Mucosa of gallbladder (tissue), 1 donor: ENCODE results near the gene USP16. TPM values are rescaled to one million over a fixed set of nuclear protein-coding genes. Genes with fewer than 3 reads are reported as not detected.

ENCODE experiments used
- DNase-seq: peaks from one replicate; pipeline ENCODE4 v3.0.0-alpha.2; 2020; ENCODE audit warnings: low spot score
- total RNA-seq: library from RNA; stranded (reverse); gene quantifications from one replicate; pipeline ENCODE4 v1.2.1, GENCODE V29; 2021
- donor health status: DM: no; HTN: no; CAD: no.

Gene USP16
- total RNA-seq, 1 donor from 2014 or later: 29.1 TPM

GRCh38 chr21:29033301-29033700 is 8.8 kb downstream of the USP16 start:
- no peak for DNase-seq

DNA sequence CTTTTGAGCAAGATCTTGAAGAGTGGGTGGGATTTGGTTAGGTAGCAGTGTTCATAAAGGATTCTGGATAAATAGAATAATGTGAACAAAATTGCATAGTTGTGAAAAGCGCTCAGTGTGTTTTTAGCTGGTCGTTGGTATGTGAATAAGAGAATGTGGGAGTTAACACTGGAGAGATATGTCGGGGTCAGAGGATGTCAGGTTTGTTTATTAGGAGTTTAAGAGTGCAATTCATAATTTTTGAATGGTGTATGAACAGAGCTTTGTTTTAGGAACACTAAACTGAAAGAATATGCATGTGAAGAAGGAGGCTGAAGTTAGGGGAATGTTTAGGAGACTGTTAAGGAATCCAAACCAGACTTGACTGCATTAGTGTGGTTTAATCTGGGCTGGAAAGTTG is 9.4 kb downstream of the USP16 start:
- DNase-seq: no peak

- no peak for DNase-seq
Observed at GRCh38 chr21:29034678-29035077, 10.2 kb downstream of the USP16 start.

DNA sequence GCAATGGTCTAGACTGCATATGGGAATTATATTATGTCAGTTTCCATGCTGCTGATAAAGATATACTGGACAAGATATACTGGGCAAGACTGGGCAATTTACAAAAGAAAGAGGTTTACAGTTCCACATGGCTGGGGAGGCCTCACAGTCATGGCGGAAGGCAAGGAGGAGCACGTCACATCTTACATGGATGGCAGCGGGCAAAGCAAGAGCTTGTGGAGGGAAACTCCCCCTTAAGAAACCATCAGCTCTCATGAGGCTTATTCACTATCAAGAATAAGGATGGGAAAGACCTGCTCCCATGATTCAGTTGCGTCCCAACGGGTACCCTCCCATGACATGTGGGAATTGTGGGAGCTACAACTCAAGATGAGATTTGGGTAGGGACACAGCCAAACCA is 27.8 kb downstream of the USP16 start:
- no peak for DNase-seq

GRCh38 chr21:29053011-29053553 is 28.6 kb downstream of the USP16 start:
- no peak for DNase-seq

GRCh38 chr21:29053656-29054055 is 29.2 kb downstream of the USP16 start:
- DNase-seq: no peak

- DNase-seq: no peak
Observed at GRCh38 chr21:29055080-29055479, 30.6 kb downstream of the USP16 start.

- DNase-seq: no peak
Observed at GRCh38 chr21:29056005-29056404, 31.5 kb downstream of the USP16 start.

- no peak for DNase-seq
Observed at GRCh38 chr21:29056538-29057050, 32.1 kb downstream of the USP16 start.

DNA sequence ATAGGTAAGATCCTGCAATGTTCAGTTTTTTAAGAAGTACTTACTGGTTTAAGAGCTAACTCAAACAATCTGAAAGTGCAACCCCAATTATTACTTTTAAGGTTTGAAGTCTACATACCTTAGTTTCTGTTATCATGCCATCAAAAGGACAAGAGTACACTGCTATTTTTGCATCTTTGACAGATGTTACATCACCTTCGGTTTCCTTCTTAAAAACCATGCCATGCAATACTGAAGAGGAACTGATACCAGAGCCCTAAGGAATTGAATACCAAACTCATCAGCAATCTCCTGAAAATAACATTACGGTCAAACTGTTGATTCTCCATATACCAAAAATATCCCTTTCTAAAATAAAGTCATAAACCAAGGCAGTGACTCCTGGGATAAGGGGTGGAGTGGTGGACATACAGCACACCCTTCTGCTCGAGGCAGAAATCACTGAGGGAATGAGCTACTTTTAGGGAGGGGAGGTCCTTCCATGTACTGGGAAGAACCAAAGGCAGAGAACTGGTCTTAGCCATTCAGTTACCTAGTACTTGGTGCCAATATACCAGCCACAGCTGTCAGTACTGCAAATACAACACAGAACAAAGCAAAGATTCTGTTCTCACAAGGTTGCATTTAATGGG is 40.5 kb downstream of the USP16 start:
- no peak for DNase-seq

DNA sequence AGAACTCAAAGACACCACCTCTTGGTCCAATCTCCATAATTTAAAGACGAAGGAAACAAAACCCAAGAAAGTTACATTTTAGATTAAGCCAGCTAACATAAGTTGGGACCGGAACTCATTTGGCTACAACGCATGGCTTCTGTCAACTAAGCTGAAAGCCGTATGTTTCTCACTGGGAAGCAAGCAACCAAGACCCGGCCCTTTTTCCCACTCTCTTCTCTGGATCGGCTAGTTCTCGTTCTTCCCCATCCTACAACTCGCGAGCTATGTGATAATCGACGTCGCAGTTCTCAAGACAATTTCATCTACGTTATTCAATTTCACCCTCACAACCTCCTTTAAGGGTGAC is 48.4 kb downstream of the USP16 start:
- no peak for DNase-seq

DNA sequence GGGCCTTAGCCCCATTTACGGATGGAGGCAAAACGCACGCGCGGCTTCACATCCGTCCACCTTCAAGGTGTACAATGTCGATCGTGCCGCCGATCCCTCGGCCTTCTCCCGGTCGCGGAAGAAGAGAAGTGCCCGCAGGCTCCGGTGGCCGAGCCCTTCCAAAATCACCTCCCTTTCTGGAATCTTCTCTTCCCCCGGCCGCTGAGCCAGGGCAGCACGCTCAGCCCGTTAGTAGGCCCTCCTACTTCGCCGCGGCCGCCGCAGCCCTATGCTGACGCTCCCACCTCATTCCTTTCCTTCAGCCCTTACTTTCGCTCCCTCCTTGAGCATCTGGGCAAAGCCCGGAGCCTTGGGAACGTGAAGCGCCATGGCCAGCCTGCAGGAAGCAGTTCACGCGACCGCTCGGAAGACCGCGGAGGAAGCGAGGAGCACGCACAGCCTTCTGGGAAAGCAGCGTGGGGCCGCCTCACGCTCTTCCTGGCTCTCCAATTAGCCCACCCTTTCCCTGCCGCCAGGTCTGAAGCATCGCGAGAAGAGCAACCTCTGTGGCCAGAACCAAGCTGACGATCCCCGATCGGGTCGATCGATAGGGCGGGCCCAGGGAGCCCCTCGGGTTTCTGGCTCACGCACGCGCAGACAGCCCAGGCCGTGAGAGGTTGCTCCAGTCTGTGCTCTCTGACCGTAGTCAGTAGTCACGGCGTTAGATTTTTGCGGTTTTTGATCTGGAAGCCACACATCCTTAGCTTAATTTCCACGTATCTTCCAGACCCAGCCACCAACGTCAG is 48.9 kb downstream of the USP16 start, which contains the start of gene CCT8:
CCT8 (minus strand) TSS at position 427 of the 785 bp plus-strand sequence; CDS start at position 369, 58 bp downstream.
- DNase-seq: peak; percentile 100

GRCh38 chr21:29074007-29074376 is 49.5 kb downstream of the USP16 start:
- DNase-seq: no peak

DNA sequence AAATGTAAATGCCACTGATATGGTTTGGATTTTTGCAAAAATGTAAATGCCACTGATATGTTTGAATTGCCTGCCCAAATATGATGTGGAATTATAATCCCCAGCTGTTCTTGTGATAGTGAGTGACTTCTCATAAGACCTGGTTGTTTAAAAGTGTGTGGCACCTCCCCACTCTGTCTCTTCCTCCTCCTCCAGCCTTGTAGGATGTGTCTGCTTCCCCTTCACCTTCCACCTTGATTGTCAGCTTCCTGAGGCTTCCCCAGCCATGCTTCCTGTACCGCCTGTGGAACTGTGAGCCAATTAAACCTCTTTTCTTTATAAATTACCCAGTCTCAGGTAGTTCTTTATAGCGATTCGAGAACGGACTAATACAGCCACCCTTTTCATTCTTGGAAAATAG is 50.3 kb downstream of the USP16 start:
- DNase-seq: no peak

- DNase-seq: no peak
Observed at GRCh38 chr21:29075706-29076466, 51.4 kb downstream of the USP16 start.

GRCh38 chr21:29076731-29077640 is 52.5 kb downstream of the USP16 start:
- peak; percentile 84 for DNase-seq

DNA sequence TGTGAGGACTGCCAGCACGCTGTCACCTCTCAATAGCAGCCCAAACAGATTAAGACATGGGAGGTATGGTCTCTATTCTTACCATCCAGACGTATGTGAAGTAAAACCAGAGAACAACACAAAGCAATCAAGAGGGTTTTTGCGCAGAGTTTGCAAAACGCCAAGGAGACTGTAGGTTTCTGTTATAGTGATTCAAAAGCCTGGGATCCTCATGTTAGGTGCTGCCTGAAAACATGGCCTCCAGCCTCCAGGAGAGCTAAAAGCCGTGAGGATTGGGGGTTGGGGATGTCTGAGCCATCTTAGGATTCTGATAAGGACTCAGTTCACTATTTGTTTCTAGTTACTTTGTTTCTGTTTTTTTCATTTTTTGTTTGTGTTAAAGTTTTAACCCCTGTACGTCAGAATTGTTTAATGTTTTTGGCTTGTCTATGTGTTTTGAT is 53.2 kb downstream of the USP16 start:
- peak; percentile 34 for DNase-seq

DNA sequence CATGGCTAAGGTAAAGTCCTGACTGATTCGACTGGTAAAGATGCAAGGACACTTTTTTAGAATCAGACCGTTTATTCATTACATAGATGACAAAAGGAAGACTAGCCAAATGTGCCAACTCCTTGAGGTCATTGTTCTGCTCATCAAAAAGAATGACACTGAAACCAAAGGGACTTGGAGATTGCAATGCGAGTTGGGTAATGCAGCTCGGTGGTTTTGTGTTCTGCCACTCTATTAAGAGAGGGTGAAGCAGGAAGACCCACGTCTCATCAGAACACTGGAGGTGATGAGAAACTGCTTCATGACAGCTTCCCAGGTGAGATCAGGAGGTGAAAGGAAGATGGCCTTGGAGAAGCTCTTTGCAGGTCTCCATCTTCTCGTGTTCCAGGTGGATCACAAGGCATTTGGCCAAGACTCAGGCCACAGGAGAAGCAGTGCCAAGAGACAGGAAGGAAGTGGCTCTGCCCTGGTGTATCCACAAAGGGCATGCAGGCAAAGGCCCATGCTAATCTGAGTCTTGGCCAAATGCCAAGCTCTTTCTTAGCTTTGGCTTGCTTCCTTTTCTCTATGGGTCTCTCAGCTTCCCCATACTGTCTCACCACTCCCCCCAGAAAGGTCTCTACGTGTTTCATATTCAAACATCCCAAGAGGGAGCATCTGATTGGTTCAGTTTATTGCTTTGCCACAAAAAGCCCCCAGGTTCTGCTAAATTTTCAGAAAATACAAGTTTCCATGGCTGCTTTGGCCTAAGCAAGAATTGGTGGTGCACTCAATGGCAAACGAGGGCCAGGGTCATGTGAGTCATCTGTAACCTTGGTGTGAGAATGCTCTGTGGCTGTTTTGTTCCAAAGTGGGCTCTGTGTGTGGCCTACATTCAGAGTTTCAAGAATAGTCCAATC is 54.6 kb downstream of the USP16 start:
- peak; percentile 57 for DNase-seq

GRCh38 chr21:29080454-29080941 is 56.0 kb downstream of the USP16 start:
- DNase-seq: no peak
